Measurements from ENCODE around the gene MYOG.

Gene MYOG

GRCh38 chr1:203055161-203055799, 30.5 kb downstream of the MYOG start:
- Histone ChIP-seq H3K79me2 (ENCODE audit: insufficient read depth, low read length) (no peaks in the 10 kb centered on the region), H3K4me3 (ENCODE audit: low read depth in 1 of 2, low read length in 2 of 2) (no peak overlapping the region), H3K27me3 (ENCODE audit: insufficient read depth, low read length, poor library complexity) (peaks cover 51% of the 10 kb centered on the region), H3K27ac (ENCODE audit: low read length) (no peak overlapping the region), H4K20me1 (ENCODE audit: insufficient read depth, low read length) (no peaks in the 10 kb centered on the region; the same call in 1 of the 2 replicates), H3K9me3 (ENCODE audit: insufficient read depth, low read length, severe bottlenecking) (no peaks in the 10 kb centered on the region), H2AFZ (ENCODE audit: low read depth, low read length) (no peak overlapping the region), H3K9ac (ENCODE audit: low read depth, low read length) (no peak overlapping the region), H3K4me1 (ENCODE audit: insufficient read depth, low read length) (no peaks in the 10 kb centered on the region; the same call in 1 of the 2 replicates), H3K4me2 (ENCODE audit: insufficient read depth, low read length) (no peak overlapping the region), H3K36me3 (ENCODE audit: insufficient read depth, low read length) (no peaks in the 10 kb centered on the region)
- TF ChIP-seq EZH2 (IDR thresholded peaks at IDR 0.05; ENCODE audit: borderline replicate concordance, low read depth, low read length, severe bottlenecking) (no peak), CTCF (IDR thresholded peaks at IDR 0.05; ENCODE audit: borderline replicate concordance, extremely low read depth, low read length, poor library complexity, severe bottlenecking) (peak; percentile 11)
- ATAC-seq (ENCODE audit: insufficient read depth, low read depth) (no peak), DNase-seq (no peak)

GRCh38 chr1:203054642-203055041, 31.2 kb downstream of the MYOG start:
- ATAC-seq (ENCODE audit: insufficient read depth, low read depth) (no peak), DNase-seq (no peak)
- no peak overlapping the region for H3K27ac ChIP-seq (ENCODE audit: low read length)
- no peaks in the 10 kb centered on the region; the same call in 1 of the 2 replicates for H3K4me1 ChIP-seq (ENCODE audit: insufficient read depth, low read length)
- no peak overlapping the region for H3K9ac ChIP-seq (ENCODE audit: low read depth, low read length)
- H4K20me1 ChIP-seq (ENCODE audit: insufficient read depth, low read length) = peaks cover 3% of the 10 kb centered on the region; the same call in 1 of the 2 replicates
- peaks cover 57% of the 10 kb centered on the region for H3K27me3 ChIP-seq (ENCODE audit: insufficient read depth, low read length, poor library complexity)
- no peak for TF ChIP-seq EZH2 (IDR thresholded peaks at IDR 0.05; ENCODE audit: borderline replicate concordance, low read depth, low read length, severe bottlenecking)
- no peak for TF ChIP-seq CTCF (IDR thresholded peaks at IDR 0.05; ENCODE audit: borderline replicate concordance, extremely low read depth, low read length, poor library complexity, severe bottlenecking)
- H3K36me3 ChIP-seq (ENCODE audit: insufficient read depth, low read length) = no peaks in the 10 kb centered on the region
- H2AFZ ChIP-seq (ENCODE audit: low read depth, low read length) = no peak overlapping the region
- H3K4me3 ChIP-seq (ENCODE audit: low read depth in 1 of 2, low read length in 2 of 2) = no peak overlapping the region
- no peaks in the 10 kb centered on the region for H3K9me3 ChIP-seq (ENCODE audit: insufficient read depth, low read length, severe bottlenecking)
- no peaks in the 10 kb centered on the region for H3K79me2 ChIP-seq (ENCODE audit: insufficient read depth, low read length)
- no peak overlapping the region for H3K4me2 ChIP-seq (ENCODE audit: insufficient read depth, low read length)

DNA sequence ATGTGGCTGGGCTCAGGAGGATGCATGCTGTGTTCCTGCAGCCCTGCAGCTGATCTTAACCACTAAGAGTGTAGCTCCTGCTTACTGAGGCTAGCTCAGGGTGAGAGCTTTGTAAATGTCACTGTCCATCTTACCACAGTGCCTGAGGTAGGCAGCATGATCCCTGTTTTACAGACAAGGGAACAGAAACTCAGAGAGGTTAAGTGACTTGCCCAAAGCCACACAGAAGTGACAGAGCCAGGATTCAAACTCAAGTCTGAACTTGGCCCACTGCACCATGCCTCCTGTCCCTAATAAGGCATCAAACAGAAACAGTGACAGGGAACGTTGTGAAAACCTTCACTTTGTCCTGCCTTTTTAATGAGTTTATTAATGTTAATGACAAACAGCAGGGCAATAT, 31.6 kb downstream of the MYOG start:
- Histone ChIP-seq H3K4me2 (ENCODE audit: insufficient read depth, low read length) (no peak overlapping the region), H3K27ac (ENCODE audit: low read length) (no peak overlapping the region), H3K79me2 (ENCODE audit: insufficient read depth, low read length) (no peaks in the 10 kb centered on the region), H3K4me3 (ENCODE audit: low read depth in 1 of 2, low read length in 2 of 2) (no peak overlapping the region), H3K4me1 (ENCODE audit: insufficient read depth, low read length) (no peaks in the 10 kb centered on the region; the same call in 1 of the 2 replicates), H3K27me3 (ENCODE audit: insufficient read depth, low read length, poor library complexity) (peaks cover 58% of the 10 kb centered on the region), H3K9ac (ENCODE audit: low read depth, low read length) (no peak overlapping the region), H2AFZ (ENCODE audit: low read depth, low read length) (no peak overlapping the region), H3K9me3 (ENCODE audit: insufficient read depth, low read length, severe bottlenecking) (no peaks in the 10 kb centered on the region), H3K36me3 (ENCODE audit: insufficient read depth, low read length) (no peaks in the 10 kb centered on the region), H4K20me1 (ENCODE audit: insufficient read depth, low read length) (peaks cover 3% of the 10 kb centered on the region; the same call in 1 of the 2 replicates)
- DNase-seq = no peak
- ATAC-seq (ENCODE audit: insufficient read depth, low read depth) = no peak
- TF ChIP-seq EZH2 (IDR thresholded peaks at IDR 0.05; ENCODE audit: borderline replicate concordance, low read depth, low read length, severe bottlenecking) (no peak), CTCF (IDR thresholded peaks at IDR 0.05; ENCODE audit: borderline replicate concordance, extremely low read depth, low read length, poor library complexity, severe bottlenecking) (no peak)

Data from DND-41 (cell line).